ENCODE data around the gene SLC27A2.
"Not testable (repeated sequence)": the region's sequence is repeated elsewhere in the genome, so short reads cannot be mapped to it uniquely, and the experiment has no call there.

The SLC27A2 gene

DNA sequence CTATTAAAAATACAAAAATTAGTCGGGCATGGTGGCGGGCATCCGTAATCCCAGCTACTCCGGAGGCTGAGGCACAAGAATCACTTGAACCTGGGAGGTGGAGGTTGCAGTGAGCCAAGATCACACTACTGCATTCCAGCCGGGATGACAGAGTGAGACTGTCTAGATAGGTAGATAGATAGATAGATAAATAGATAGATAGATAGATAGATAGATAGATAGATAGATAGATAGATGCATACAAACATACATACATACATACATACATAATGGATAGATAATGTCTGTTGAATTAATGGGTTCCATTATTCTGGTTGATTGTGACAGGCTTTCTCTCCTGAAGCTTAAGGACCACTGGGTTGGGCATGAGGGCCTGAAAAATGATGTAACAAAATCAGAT is 6.8 kb downstream of the SLC27A2 start:
- H3K36me3 Mint-ChIP-seq, CTCF ChIA-PET, H3K4me3 Mint-ChIP-seq, H3K27ac Mint-ChIP-seq, DNase-seq, H3K9me3 Mint-ChIP-seq, H3K4me1 Mint-ChIP-seq, H3K27me3 Mint-ChIP-seq: not testable (repeated sequence)

DNA sequence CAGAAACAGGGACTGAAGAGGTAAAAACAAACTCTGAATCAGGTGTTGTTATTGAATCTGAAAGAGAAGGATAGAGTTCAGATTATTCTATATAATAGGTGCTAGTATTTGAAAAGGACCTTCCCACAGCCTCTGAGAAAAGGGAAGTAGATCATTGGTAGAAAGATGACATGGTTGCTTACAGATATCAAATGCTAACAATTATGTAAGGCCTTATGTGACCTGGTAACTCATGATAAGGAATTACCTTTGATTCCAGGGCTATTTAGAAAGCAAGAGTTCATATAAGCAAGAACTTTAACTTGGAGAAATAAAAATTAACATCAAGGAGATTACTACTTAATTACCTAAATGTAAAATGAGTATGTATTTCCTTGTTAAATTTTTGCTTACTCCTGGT is 7.6 kb downstream of the SLC27A2 start:
- Mint-ChIP-seq H3K9me3 (no peaks in the 10 kb centered on the region), H3K27ac (no peak overlapping the region), H3K4me1 (no peaks in the 10 kb centered on the region), H3K27me3 (no peaks in the 10 kb centered on the region), H3K4me3 (no peak overlapping the region), H3K36me3 (peaks cover 8% of the 10 kb centered on the region)
- DNase-seq = no peak
- CTCF ChIA-PET = no interaction called here

DNA sequence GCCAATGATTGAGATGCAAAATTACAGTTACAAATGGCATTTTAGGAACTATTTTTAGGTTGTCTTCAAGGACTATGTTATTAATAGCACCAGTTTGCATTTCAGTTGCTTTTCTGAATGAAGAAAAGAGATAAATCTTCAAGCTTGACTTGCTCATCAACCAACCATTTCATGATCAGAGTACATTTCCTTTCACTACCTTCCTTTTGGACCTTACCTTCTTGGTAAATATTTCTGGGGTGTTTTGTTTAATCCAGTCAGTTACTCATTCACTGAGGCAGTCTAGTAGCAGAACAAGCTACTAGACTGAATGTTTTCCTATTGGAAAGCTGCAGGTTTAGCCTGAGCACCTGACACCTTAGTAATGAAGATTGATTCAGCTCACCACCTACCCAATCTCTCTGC is 8.2 kb downstream of the SLC27A2 start:
- H3K27me3 Mint-ChIP-seq = no peaks in the 10 kb centered on the region
- no peaks in the 10 kb centered on the region for H3K4me1 Mint-ChIP-seq
- no peaks in the 10 kb centered on the region for H3K9me3 Mint-ChIP-seq
- peaks cover 8% of the 10 kb centered on the region for H3K36me3 Mint-ChIP-seq
- no peak overlapping the region for H3K4me3 Mint-ChIP-seq
- DNase-seq = no peak
- CTCF ChIA-PET = interaction anchor here (0.8 kb wide), 1 partner anchor 126 kb away, joined by 4 read pairs; no protein-coding TSS in a partner anchor
- H3K27ac Mint-ChIP-seq = no peak overlapping the region

DNA sequence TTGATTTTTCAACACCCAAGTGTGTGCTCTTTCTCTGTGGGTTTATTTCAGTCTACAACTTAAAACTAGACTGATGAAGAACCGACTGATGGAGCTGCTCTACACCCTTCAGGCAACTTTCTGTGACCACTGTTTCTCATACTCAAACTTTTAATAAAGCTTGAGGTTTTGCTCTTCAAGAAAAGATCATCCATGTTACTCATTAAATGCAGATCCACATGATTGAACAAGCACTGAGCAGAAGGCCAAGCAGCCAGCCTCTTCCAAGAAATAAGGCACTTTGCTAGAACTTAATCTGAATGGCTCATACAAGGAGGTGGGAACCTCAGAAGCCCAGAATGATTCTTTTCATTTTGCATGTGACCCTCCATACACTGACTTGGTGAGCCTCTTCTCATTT is 8.7 kb downstream of the SLC27A2 start:
- H3K36me3 Mint-ChIP-seq = peaks cover 8% of the 10 kb centered on the region
- H3K4me1 Mint-ChIP-seq = no peaks in the 10 kb centered on the region
- no peaks in the 10 kb centered on the region for H3K27me3 Mint-ChIP-seq
- no peaks in the 10 kb centered on the region for H3K9me3 Mint-ChIP-seq
- no peak overlapping the region for H3K4me3 Mint-ChIP-seq
- DNase-seq = no peak
- CTCF ChIA-PET = interaction anchor here (0.8 kb wide), 1 partner anchor 126 kb away, joined by 4 read pairs; no protein-coding TSS in a partner anchor
- H3K27ac Mint-ChIP-seq = no peak overlapping the region

DNA sequence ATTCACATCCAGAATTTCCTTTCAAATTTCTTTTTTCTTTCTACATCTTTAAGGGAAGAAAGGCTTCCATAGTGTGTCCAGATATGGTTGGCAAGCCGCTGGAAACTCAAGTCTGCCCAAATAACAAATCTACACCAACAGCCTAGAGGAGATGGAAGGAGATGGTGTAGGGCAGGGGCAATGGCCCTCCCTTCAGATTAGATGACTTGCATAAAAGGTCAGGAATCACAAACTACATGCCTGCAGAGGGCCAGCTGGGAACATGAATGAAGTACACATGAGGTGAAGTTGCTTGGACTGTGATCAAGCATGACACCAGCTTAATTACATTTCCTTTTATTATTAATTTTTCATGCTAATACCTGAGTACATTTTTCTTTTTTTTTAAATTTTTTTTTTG is 10.2 kb downstream of the SLC27A2 start:
- Mint-ChIP-seq H3K4me3 (no peak overlapping the region), H3K27me3 (no peaks in the 10 kb centered on the region), H3K36me3 (peaks cover 8% of the 10 kb centered on the region), H3K4me1 (no peaks in the 10 kb centered on the region), H3K9me3 (no peaks in the 10 kb centered on the region), H3K27ac (no peak overlapping the region)
- CTCF ChIA-PET = interaction anchor here (1.8 kb wide), 1 partner anchor 9 kb away, joined by 6 read pairs; no protein-coding TSS in a partner anchor
- no peak for DNase-seq

DNA sequence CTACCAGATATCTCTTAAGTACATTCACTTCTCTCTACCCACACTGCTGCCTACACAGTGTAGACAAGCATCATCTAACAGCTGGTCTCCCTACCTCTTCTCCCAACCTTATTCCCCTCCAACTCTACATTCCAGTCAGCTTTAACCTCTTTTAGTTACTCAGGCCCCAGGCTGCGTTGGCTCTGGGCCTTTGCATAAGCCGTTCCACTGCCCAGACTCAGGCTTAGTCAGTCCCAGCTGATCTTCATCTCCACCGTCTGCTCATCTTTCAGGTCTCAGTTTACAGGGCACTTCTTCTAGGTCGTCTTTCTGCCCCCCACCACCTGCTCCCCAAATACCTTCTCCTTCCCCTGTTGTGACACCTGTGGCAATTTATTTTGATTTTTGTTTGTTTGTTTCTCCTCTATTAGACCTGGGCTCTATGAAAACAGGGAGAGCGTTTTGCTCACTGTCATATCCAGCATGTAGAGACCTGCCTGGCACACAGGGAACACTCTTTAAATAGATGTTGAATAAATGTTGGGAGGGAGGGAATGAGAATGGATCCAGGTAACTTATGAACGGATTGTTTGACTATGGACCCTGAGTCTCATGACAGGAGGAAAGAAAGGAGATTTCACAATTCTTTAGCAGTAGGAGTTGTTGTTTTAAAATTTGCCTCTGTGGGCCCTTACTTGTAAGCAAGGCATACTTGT is 11.1 kb downstream of the SLC27A2 start:
- H3K36me3 Mint-ChIP-seq = peaks cover 6% of the 10 kb centered on the region
- H3K9me3 Mint-ChIP-seq = no peaks in the 10 kb centered on the region
- no peaks in the 10 kb centered on the region for H3K27me3 Mint-ChIP-seq
- CTCF ChIA-PET = interaction anchor here (1.8 kb wide), 1 partner anchor 10 kb away, joined by 6 read pairs; no protein-coding TSS in a partner anchor
- DNase-seq = no peak
- no peaks in the 10 kb centered on the region for H3K4me1 Mint-ChIP-seq
- no peak overlapping the region for H3K4me3 Mint-ChIP-seq
- no peak overlapping the region for H3K27ac Mint-ChIP-seq

DNA sequence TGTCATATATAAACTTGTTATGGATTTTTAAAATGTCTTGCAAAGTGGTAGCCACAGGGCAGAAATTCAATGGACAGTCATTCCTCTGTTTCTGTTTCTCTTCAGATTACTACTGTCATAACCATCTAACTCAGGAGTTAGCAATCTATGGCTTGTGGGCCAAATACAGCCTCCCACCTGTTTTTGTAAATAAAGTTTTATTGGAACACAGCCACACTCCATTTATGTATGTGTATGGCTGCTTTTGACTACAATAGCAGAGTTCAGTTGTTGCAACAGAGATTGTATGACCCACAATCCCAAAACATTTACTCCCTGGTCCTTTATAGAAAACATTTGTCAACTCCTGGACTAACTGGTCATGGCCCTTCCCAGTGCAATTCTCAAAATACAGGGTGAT is 20.0 kb downstream of the SLC27A2 start:
- CTCF ChIA-PET = no interaction called here
- Mint-ChIP-seq H3K27ac (no peak overlapping the region), H3K27me3 (no peaks in the 10 kb centered on the region), H3K4me1 (no peaks in the 10 kb centered on the region), H3K4me3 (no peak overlapping the region), H3K9me3 (no peaks in the 10 kb centered on the region), H3K36me3 (peaks cover 5% of the 10 kb centered on the region)
- no peak for DNase-seq

DNA sequence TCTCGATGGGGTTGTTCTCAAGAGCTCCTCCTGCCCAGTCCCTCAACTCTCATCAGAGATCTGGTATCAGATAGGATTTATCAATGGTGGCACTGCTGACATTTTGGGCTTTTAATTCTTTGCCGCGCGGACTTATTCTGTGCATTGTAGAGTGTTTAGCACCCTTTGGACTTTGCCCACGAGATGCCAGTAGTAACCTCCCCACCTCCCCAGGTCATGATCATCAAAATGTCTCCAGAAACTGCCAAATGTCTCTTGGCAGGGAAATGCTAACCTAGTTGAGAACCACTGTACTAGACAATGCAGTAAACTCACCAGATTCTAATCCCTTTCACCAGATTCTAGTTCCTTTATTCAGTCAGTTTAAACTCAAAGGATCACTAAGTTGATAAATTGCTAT is 24.0 kb downstream of the SLC27A2 start:
- CTCF ChIA-PET = no interaction called here
- Mint-ChIP-seq H3K27ac (no peak overlapping the region), H3K4me3 (no peak overlapping the region), H3K36me3 (peaks cover 20% of the 10 kb centered on the region), H3K9me3 (no peaks in the 10 kb centered on the region), H3K27me3 (no peaks in the 10 kb centered on the region), H3K4me1 (no peaks in the 10 kb centered on the region)
- DNase-seq = no peak

DNA sequence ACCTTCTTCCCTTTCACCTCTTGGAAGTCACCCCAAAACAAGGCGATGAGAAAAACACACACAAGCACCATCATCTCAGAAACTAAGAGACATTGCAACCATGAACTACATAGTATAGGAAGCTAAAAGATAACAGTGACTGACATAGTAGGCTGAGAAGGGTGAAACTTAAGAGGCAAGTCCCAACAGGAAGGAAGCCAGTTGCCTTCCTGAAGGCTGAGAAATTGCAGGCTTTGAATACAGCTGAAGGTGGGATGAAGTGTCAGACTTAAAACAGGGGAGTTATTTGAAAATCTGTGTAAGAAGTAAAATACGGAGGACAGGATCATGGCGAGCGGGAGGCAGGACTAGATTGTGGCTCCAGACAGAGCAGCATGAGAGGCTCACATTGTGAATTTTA is 27.8 kb downstream of the SLC27A2 start:
- H3K36me3 Mint-ChIP-seq = peaks cover 23% of the 10 kb centered on the region

DNA sequence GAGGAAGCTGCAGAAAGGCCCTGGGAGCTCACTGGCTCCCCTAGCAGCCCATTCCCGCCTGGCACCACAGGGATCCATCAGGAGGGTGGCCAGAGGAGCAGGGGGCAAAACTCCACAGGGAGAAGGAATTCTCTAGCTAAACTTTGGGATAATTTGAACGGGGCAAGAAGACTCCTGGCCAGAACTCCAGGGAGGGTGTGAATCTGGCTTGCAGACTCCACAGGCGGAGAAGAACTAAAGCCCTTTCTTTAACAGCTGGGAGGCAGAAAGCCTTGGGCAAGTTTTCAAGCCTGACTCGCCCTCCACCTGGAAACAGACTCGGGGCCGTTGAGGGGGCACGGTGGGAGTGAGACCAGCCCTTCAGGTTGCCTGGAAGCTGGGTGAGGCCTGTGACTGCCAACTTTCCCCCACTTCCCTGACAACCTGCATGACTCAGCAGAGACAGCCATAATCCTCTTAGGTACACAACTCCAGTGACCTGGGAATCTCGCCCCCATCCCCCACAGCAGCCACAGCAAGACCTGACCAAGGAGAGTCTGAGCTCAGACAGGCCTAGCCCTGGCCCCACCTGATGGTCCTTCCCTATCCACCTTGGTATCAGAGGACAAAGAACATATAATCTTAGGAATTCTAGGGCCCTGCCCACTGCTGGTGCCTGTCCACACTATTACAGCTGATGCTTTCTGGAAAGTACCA is 28.6 kb downstream of the SLC27A2 start:
- CTCF ChIA-PET = no interaction called here
- DNase-seq = no peak
- H3K27ac Mint-ChIP-seq = no peak overlapping the region
- no peak overlapping the region for H3K4me3 Mint-ChIP-seq
- H3K4me1 Mint-ChIP-seq = no peaks in the 10 kb centered on the region
- H3K36me3 Mint-ChIP-seq = peaks cover 23% of the 10 kb centered on the region
- H3K9me3 Mint-ChIP-seq = peaks cover 11% of the 10 kb centered on the region
- no peaks in the 10 kb centered on the region for H3K27me3 Mint-ChIP-seq

More for the DNA sequence above, 27.8 kb downstream of the SLC27A2 start:
- H3K4me1 Mint-ChIP-seq = no peaks in the 10 kb centered on the region
- peaks cover 11% of the 10 kb centered on the region for H3K9me3 Mint-ChIP-seq
- H3K27me3 Mint-ChIP-seq = no peaks in the 10 kb centered on the region
- no peak for DNase-seq
- CTCF ChIA-PET = no interaction called here
- no peak overlapping the region for H3K4me3 Mint-ChIP-seq
- no peak overlapping the region for H3K27ac Mint-ChIP-seq

DNA sequence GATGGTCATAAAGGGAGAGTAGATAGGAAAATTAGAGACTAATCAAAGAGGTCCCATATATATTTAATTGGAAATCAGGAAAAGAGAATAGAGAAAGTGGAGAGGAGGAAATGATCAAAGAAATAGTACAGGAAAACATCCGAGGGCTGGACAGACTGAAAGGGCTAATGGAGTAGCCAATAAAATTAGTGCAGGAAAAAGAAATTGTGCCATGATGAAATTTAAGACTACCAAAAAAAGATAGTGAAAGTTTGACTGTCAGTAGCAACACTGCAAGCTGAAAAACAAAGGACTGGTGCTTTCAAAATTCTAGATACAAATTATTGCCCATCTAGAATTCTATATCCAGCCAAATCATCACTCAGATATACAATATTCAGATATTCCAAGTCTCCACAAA is 36.3 kb downstream of the SLC27A2 start:
- CTCF ChIA-PET = no interaction called here
- Mint-ChIP-seq H3K9me3 (peaks cover 4% of the 10 kb centered on the region), H3K36me3 (peaks cover 1% of the 10 kb centered on the region), H3K4me1 (no peaks in the 10 kb centered on the region), H3K27ac (no peak overlapping the region), H3K27me3 (no peaks in the 10 kb centered on the region), H3K4me3 (no peak overlapping the region)
- no peak for DNase-seq

DNA sequence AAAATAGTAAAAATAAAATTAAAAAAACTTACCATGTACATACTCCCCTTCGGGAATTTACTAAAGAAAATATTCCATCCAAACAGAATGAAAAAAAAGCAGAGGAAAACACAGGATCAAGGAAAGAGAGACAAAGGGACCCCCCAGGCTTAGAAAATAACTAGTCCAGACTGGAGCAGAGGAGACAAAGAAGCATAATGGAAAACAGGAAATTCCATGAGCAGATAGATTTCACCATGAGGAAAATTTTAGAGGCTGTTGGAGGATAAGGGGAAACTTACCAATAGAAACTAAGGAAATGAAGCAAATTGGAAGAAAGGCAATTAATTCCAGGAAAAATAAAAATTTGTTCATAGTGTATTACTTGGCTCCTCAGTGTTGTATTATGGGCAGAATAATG is 36.7 kb downstream of the SLC27A2 start:
- Mint-ChIP-seq H3K36me3 (peaks cover 1% of the 10 kb centered on the region), H3K4me3 (no peak overlapping the region), H3K27ac (no peak overlapping the region), H3K9me3 (peaks cover 3% of the 10 kb centered on the region), H3K4me1 (no peaks in the 10 kb centered on the region), H3K27me3 (no peaks in the 10 kb centered on the region)
- no peak for DNase-seq
- CTCF ChIA-PET = no interaction called here

DNA sequence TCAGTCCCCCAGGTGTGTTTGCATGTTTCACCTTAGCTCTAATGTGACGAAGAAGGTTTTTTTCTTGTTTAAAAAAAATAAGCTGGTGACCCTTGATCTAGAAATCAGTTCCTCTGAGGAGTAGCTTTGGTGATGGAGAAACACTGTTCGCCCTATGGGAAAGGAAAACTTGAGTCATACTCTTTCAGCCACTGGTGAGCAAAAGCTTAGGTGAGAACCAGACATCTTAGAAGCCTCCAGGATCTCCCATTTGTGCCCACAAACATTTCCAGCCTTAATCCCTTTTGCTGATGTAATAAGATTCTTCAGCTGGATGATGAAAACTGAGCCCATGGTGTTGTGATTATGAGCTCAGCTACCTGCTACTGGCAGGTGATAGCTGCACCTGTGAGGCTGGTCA is 37.8 kb downstream of the SLC27A2 start:
- no peaks in the 10 kb centered on the region for H3K27me3 Mint-ChIP-seq
- H3K4me3 Mint-ChIP-seq = no peak overlapping the region
- no peaks in the 10 kb centered on the region for H3K9me3 Mint-ChIP-seq
- H3K27ac Mint-ChIP-seq = no peak overlapping the region
- no peaks in the 10 kb centered on the region for H3K4me1 Mint-ChIP-seq
- CTCF ChIA-PET = interaction anchor here (1.5 to 1.9 kb wide), 2 partner anchors 20 to 96 kb away, joined by 3 to 7 read pairs; no protein-coding TSS in a partner anchor
- peaks cover 1% of the 10 kb centered on the region for H3K36me3 Mint-ChIP-seq
- DNase-seq = no peak

DNA sequence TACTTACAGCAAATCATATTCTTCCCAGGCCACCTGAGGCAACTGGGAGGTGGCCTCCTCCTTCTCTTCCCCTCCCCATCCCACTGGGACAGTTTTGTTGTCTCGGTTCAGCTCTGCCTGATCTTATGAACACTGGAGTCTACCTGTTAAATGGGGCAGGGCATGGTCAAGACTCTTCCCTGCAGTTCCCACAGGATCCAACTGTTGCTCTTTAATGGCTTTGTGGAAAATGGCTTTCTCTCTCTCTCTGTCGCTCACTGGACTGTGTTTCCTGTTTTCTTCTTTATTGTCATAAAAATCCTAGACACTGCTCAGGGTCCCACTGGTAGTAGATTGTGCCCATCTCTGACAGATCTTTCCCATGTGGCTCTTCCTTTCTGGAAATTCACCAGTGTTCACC is 40.2 kb downstream of the SLC27A2 start:
- no peaks in the 10 kb centered on the region for H3K4me1 Mint-ChIP-seq
- H3K9me3 Mint-ChIP-seq = no peaks in the 10 kb centered on the region
- no peaks in the 10 kb centered on the region for H3K27me3 Mint-ChIP-seq
- no peak for DNase-seq
- CTCF ChIA-PET = no interaction called here
- H3K27ac Mint-ChIP-seq = no peak overlapping the region
- H3K36me3 Mint-ChIP-seq = peaks cover 3% of the 10 kb centered on the region
- no peak overlapping the region for H3K4me3 Mint-ChIP-seq

DNA sequence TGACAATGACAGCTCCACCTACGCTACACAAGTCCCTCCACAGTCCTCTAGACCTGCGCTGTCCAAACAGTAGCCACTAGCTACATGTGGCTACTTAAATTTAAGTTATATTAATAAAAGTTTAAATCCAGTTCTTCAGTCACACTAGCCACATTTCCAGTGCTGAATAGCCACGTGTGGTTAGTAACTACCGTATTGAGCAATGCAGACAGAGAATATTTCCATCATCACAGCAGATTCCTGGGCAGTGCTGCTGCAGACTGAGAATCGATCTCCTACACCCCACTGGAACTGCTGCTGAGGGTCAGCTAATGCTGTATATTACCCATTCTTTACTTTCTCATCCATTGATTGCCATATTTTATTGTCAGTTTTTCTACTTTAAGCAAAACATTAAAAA is 42.6 kb downstream of the SLC27A2 start:
- Mint-ChIP-seq H3K36me3 (peaks cover 10% of the 10 kb centered on the region), H3K27ac (no peak overlapping the region), H3K4me3 (no peak overlapping the region), H3K9me3 (no peaks in the 10 kb centered on the region), H3K27me3 (no peaks in the 10 kb centered on the region), H3K4me1 (no peaks in the 10 kb centered on the region)
- CTCF ChIA-PET = no interaction called here
- no peak for DNase-seq

All from activated naive CD4-positive, alpha-beta T cell treated with anti-CD3 and anti-CD28 coated beads, Interleukin-2, amount 10 ng/mL, durations not matched to agents 7 days and 5 days (primary cell).